DOHH2 (cell line): Measurements from ENCODE around the gene MAPKBP1.

Source experiments
- EZH2phosphoT487 ChIP-seq: fragments of 200-600 bp; sonication (generic); IDR thresholded peaks from 2 replicates; pipeline ENCODE4 v1.6.1; 2017; ENCODE audit warnings: borderline replicate concordance, mild to moderate bottlenecking, antibody characterized with exemption, low read length, moderate library complexity, mixed read lengths
- TF ChIP-seq, protein P1 (sequence below): fragments of 200-600 bp; sonication (generic); IDR thresholded peaks from one replicate; pipeline ENCODE4 v1.5.1; 2014; ENCODE audit warnings: antibody characterized with exemption, mild to moderate bottlenecking, low read depth, low read length; ENCODE audit not compliant: poor library complexity, severe bottlenecking

DNA sequence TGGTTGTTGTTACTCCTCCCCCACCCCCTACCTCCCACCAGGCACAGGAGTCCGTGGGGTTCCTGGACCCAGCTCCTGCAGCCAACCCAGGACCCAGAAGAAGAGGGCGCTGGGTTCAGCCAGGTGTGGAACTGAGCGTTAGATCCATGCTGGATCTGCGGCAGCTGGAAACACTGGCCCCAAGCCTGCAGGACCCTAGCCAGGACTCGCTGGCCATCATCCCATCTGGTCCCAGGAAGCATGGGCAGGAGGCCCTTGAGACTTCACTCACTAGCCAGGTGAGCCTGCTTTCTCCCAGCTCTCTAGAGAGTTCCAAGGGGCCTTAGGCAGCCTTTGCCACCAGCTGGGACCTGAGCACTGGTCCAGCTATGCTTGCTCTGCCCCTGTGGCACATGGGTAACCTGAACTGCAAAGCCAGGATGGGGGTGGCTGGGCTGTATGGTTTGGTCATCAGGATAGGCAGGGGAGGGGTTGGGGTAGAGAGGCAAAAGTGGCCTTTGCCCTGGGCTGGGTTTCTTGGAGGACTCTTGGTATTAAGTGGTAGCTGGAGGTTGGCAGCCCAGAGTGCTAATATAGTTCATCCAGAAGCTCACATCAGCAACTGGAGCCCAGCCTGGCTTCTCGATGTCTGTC is 46.6 kb downstream of the MAPKBP1 start:
- TF ChIP-seq, protein P1, sequence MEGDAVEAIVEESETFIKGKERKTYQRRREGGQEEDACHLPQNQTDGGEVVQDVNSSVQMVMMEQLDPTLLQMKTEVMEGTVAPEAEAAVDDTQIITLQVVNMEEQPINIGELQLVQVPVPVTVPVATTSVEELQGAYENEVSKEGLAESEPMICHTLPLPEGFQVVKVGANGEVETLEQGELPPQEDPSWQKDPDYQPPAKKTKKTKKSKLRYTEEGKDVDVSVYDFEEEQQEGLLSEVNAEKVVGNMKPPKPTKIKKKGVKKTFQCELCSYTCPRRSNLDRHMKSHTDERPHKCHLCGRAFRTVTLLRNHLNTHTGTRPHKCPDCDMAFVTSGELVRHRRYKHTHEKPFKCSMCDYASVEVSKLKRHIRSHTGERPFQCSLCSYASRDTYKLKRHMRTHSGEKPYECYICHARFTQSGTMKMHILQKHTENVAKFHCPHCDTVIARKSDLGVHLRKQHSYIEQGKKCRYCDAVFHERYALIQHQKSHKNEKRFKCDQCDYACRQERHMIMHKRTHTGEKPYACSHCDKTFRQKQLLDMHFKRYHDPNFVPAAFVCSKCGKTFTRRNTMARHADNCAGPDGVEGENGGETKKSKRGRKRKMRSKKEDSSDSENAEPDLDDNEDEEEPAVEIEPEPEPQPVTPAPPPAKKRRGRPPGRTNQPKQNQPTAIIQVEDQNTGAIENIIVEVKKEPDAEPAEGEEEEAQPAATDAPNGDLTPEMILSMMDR = no peak
- TF ChIP-seq EZH2phosphoT487 = no peak
